ENCODE measurements around the gene TMEM259. TPM values are rescaled to one million over a fixed set of nuclear protein-coding genes. Genes with fewer than 3 reads are reported as not detected.

TMEM259 gene
- total and polyA plus RNA-seq, 2 donors (not counting 3 experiments of a cell fraction or from before 2014, with no cell fraction given) = 142 to 297 TPM

DNA sequence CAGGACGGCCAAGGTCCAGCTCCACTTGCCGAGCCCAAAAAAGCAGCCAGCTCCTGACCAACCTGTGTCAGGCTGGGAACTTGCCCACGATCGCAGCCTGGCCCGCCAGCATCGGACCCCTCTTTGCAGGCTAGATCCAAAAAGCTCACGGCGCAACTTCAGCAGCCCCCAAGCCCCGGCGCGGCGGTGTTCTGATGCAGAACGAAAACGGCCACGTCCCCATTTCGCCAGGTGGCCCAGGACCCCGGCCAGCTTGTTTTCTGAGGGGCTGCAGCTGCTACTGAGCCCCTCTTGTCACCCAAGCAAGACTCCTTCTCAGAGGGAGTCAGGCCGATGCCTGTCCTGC, 1.3 kb downstream of the TMEM259 start:
- Histone ChIP-seq H3K27ac (ENCODE audit: insufficient read depth, low read depth, low read length) (no peak overlapping the region), H3K9ac (replicated peaks; ENCODE audit: extremely low read depth, insufficient read depth, low read length) (peak overlapping the region; percentile 93), H3K9me3 (replicated peaks; ENCODE audit: control insufficient read depth, insufficient read depth, low read length) (no peaks in the 10 kb centered on the region), H3K4me2 (ENCODE audit: insufficient read depth, low read length) (peak overlapping the region; percentile 86), H3K36me3 (ENCODE audit: control insufficient read depth in 2 of 2, extremely low read depth in 1 of 2, insufficient read depth in 2 of 2, low read length in 2 of 2) (peaks cover 0 to 3% of the 10 kb centered on the region in 2 experiments), H3K4me1 (ENCODE audit: control insufficient read depth, extremely low read depth, insufficient read depth, low read length) (peaks cover 40% of the 10 kb centered on the region), H3K4me3 (replicated peaks in 1 of 3; ENCODE audit: insufficient read depth in 1 of 3, low read depth in 1 of 3, low read length in 3 of 3) (peak overlapping the region; percentile 80 to 90 (median 88)), H4K20me1 (replicated peaks; ENCODE audit: control insufficient read depth, extremely low read depth, insufficient read depth, low read length) (no peaks in the 10 kb centered on the region), H3K27me3 (ENCODE audit: control insufficient read depth in 2 of 2, insufficient read depth in 2 of 2, low read length in 2 of 2) (no peaks in the 10 kb centered on the region), H3K9me1 (replicated peaks; ENCODE audit: control insufficient read depth, extremely low read depth, insufficient read depth, low read length) (no peaks in the 10 kb centered on the region), H2AFZ (ENCODE audit: low read depth, low read length) (no peak overlapping the region), H3K79me2 (ENCODE audit: control insufficient read depth, insufficient read depth, low read length) (peaks cover 63% of the 10 kb centered on the region)
- TF ChIP-seq JUN (IDR thresholded peaks at IDR 0.05; ENCODE audit: borderline replicate concordance, insufficient read depth, insufficient read length, low read depth) = no peak
- TF ChIP-seq, protein P1, sequence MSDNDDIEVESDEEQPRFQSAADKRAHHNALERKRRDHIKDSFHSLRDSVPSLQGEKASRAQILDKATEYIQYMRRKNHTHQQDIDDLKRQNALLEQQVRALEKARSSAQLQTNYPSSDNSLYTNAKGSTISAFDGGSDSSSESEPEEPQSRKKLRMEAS (IDR thresholded peaks at IDR 0.05; ENCODE audit: insufficient read depth, insufficient read length) = no peak
- no peak for TF ChIP-seq GATA2 (IDR thresholded peaks at IDR 0.05; ENCODE audit: insufficient read depth, insufficient read length, low read depth, low read length)
- TF ChIP-seq MYC (IDR thresholded peaks at IDR 0.05; ENCODE audit: low read depth, low read length) = no peak
- no peak for TF ChIP-seq EZH2 (IDR thresholded peaks at IDR 0.05; ENCODE audit: borderline replicate concordance, low read depth, low read length, severe bottlenecking)
- TF ChIP-seq, protein P2, sequence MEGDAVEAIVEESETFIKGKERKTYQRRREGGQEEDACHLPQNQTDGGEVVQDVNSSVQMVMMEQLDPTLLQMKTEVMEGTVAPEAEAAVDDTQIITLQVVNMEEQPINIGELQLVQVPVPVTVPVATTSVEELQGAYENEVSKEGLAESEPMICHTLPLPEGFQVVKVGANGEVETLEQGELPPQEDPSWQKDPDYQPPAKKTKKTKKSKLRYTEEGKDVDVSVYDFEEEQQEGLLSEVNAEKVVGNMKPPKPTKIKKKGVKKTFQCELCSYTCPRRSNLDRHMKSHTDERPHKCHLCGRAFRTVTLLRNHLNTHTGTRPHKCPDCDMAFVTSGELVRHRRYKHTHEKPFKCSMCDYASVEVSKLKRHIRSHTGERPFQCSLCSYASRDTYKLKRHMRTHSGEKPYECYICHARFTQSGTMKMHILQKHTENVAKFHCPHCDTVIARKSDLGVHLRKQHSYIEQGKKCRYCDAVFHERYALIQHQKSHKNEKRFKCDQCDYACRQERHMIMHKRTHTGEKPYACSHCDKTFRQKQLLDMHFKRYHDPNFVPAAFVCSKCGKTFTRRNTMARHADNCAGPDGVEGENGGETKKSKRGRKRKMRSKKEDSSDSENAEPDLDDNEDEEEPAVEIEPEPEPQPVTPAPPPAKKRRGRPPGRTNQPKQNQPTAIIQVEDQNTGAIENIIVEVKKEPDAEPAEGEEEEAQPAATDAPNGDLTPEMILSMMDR (IDR thresholded peaks at IDR 0.05; ENCODE audit: extremely low read depth in 1 of 2, insufficient read depth in 1 of 2, low read depth in 1 of 2, low read length in 2 of 2) = no peak
- TF ChIP-seq POLR2A (IDR thresholded peaks at IDR 0.05; ENCODE audit: low read depth, low read length) = no peak
- no peak for TF ChIP-seq POLR2AphosphoS5 (IDR thresholded peaks at IDR 0.05; ENCODE audit: insufficient read depth, low read depth, low read length)
- no peak for TF ChIP-seq FOS (IDR thresholded peaks at IDR 0.05; ENCODE audit: borderline replicate concordance, insufficient read depth, low read length)
- POLR2A ChIA-PET = no interaction called here
- CTCF ChIA-PET = interaction anchor here (0.6 kb wide), 1 partner anchor 85 kb away, joined by 3 read pairs; no protein-coding TSS in a partner anchor
- no TSS peak for BruUV-seq (replicated peaks)
- no peak for DNase-seq (ENCODE audit: low read depth, low spot score)
- dilution Hi-C loops (cut with MboI; ENCODE audit: extremely low pct_ligation_motif_present, low sequenced_read_pairs) = no loop called here
- intact Hi-C loops (cut with micrococcal nuclease) = no loop called here
- no peak for FAIRE-seq
